ENCODE measurements around the gene FAM131A. TPM values are rescaled to one million over a fixed set of nuclear protein-coding genes. Genes with fewer than 3 reads are reported as not detected.
"Not testable (repeated sequence)": the region's sequence is repeated elsewhere in the genome, so short reads cannot be mapped to it uniquely, and the experiment has no call there.

The FAM131A gene
- total RNA-seq, 1 experiment from 2014 or later: 0.65 TPM

- DNase-seq (ENCODE audit: low spot score): not testable (repeated sequence)
These were observed 2.2 kb downstream of the FAM131A start for GRCh38 chr3:184339451-184340135.

- DNase-seq (ENCODE audit: low spot score): no peak
These were observed 4.5 kb downstream of the FAM131A start for GRCh38 chr3:184341925-184342324.

- DNase-seq (ENCODE audit: low spot score): no peak
These were observed 5.9 kb downstream of the FAM131A start for GRCh38 chr3:184343200-184343876.

GRCh38 chr3:184344579-184345316 lies 7.3 kb downstream of the FAM131A start:
- DNase-seq (ENCODE audit: low spot score): no peak

- peak; percentile 91 for DNase-seq (ENCODE audit: low spot score)
These were observed 8.1 kb downstream of the FAM131A start for GRCh38 chr3:184345317-184346144.

GRCh38 chr3:184346480-184347190 lies 9.2 kb downstream of the FAM131A start:
- no peak for DNase-seq (ENCODE audit: low spot score)

GRCh38 chr3:184347321-184348056 lies 10.1 kb downstream of the FAM131A start:
- no peak for DNase-seq (ENCODE audit: low spot score)

- no peak for DNase-seq (ENCODE audit: low spot score)
These were observed 10.6 kb downstream of the FAM131A start for GRCh38 chr3:184348057-184348382.

- DNase-seq (ENCODE audit: low spot score): no peak
These were observed 12.4 kb downstream of the FAM131A start for GRCh38 chr3:184349563-184350470.

- no peak for DNase-seq (ENCODE audit: low spot score)
These were observed 13.2 kb downstream of the FAM131A start for GRCh38 chr3:184350618-184351017.

- no peak for DNase-seq (ENCODE audit: low spot score)
These were observed 14.2 kb downstream of the FAM131A start for GRCh38 chr3:184351511-184352148.

- no peak for DNase-seq (ENCODE audit: low spot score)
These were observed 14.9 kb downstream of the FAM131A start for GRCh38 chr3:184352149-184352785.

GRCh38 chr3:184352897-184353545 lies 15.6 kb downstream of the FAM131A start:
- no peak for DNase-seq (ENCODE audit: low spot score)

- DNase-seq (ENCODE audit: low spot score): no peak
These were observed 16.1 kb downstream of the FAM131A start for GRCh38 chr3:184353546-184353941.

- no peak for DNase-seq (ENCODE audit: low spot score)
These were observed 16.8 kb downstream of the FAM131A start for GRCh38 chr3:184354121-184354728.

- DNase-seq (ENCODE audit: low spot score): no peak
These were observed 17.4 kb downstream of the FAM131A start for GRCh38 chr3:184354754-184355153.

- DNase-seq (ENCODE audit: low spot score): no peak
These were observed 18.1 kb downstream of the FAM131A start for GRCh38 chr3:184355261-184356040.
